ENCODE measurements around the gene FAM3C. TPM values are rescaled to one million over a fixed set of nuclear protein-coding genes. Genes with fewer than 3 reads are reported as not detected.

The FAM3C gene
- total and polyA plus RNA-seq, 2 experiments from 2014 or later, result 33.9 to 60.3 TPM

DNA sequence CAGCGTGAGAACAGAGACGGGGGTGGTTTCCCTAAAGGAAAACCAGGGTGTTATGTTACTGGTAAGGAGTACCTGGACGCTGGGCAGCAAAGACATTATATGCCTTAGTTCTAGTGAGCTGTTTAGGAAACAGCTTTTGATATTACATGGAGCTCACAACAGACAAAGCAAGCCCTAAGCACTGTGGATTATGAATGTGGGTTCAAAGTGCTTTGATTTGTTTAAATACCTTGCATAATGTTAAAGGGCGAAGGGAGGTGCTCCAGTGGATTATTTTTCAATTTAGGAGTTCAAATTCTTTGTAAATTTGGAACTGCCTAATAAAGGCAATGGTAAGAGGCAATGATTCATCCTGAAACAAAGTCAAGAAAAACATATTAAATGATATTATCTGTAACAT lies 53.5 kb downstream of the FAM3C start (continued):
- no peak for TF ChIP-seq ZNF462 (CRISPR knock-in tag; IDR thresholded peaks at IDR 0.05)
- no peak for TF ChIP-seq JUNB (IDR thresholded peaks at IDR 0.05; ENCODE audit: unreplicated experiment)
- TF ChIP-seq EZH2 (IDR thresholded peaks at IDR 0.05; ENCODE audit: low read depth, unreplicated experiment), result no peak
- TF ChIP-seq NANOG (IDR thresholded peaks at IDR 0.05; ENCODE audit: borderline replicate concordance), result no peak
- TF ChIP-seq EZH2phosphoT487 (IDR thresholded peaks at IDR 0.05; ENCODE audit: unreplicated experiment), result no peak

DNA sequence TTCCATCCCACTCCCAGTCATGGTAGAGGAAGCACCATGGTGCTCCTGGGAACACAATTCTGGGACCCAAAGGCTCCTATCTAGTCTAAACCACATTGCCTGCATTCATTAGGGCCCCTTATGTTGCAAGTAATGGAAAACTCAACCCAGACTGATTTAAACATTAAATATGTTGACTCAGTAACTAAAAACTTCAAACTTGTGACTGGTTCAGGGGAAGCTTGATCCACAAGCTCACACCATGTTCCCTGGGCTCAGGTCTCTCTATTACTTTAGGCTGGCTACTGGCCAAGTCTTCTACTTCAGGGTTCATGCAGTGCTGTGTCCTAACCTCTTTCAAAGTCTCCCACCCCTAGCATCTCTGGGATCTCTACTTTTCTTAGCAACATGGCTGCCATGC lies 54.2 kb downstream of the FAM3C start:
- Histone ChIP-seq H3K4me1 (ENCODE audit: insufficient read depth) (no peaks in the 10 kb centered on the region), H3K4me2 (no peak overlapping the region), H3K27ac (ENCODE audit: low read depth) (no peak overlapping the region), H3K9me2 (ENCODE audit: insufficient read depth) (no peaks in the 10 kb centered on the region), H3K4me3 (no peak overlapping the region), H3K79me2 (replicated peaks; ENCODE audit: insufficient read depth) (no peaks in the 10 kb centered on the region), H3F3A (replicated peaks; ENCODE audit: low read depth) (no peaks in the 10 kb centered on the region), H3K36me3 (ENCODE audit: insufficient read depth) (no peaks in the 10 kb centered on the region; the same call in 1 of the 2 replicates), H2AFZ (no peak overlapping the region), H4K20me1 (replicated peaks; ENCODE audit: insufficient read depth) (no peaks in the 10 kb centered on the region), H3K27me3 (ENCODE audit: insufficient read depth) (no peaks in the 10 kb centered on the region)
- ATAC-seq, result no peak
- no peaks in the 10 kb centered on the region for H3K4me1 Mint-ChIP-seq
- no peak overlapping the region for H3K4me3 Mint-ChIP-seq
- no peaks in the 10 kb centered on the region for H3K27me3 Mint-ChIP-seq (ENCODE audit: insufficient read depth, low read depth, poor library complexity)
- H3K9me3 Mint-ChIP-seq, result no peaks in the 10 kb centered on the region
- peaks cover 1% of the 10 kb centered on the region; the same call in 2 of the 3 replicates for H3K36me3 Mint-ChIP-seq (ENCODE audit: low read depth)
- no peak overlapping the region for H3K27ac Mint-ChIP-seq
- no peak for DNase-seq (ENCODE audit: low spot score)
- TF ChIP-seq REST (IDR thresholded peaks at IDR 0.05; ENCODE audit: unreplicated experiment), result no peak
- TF ChIP-seq STAT1 (IDR thresholded peaks at IDR 0.05; ENCODE audit: unreplicated experiment), result no peak
- TF ChIP-seq, protein P1, sequence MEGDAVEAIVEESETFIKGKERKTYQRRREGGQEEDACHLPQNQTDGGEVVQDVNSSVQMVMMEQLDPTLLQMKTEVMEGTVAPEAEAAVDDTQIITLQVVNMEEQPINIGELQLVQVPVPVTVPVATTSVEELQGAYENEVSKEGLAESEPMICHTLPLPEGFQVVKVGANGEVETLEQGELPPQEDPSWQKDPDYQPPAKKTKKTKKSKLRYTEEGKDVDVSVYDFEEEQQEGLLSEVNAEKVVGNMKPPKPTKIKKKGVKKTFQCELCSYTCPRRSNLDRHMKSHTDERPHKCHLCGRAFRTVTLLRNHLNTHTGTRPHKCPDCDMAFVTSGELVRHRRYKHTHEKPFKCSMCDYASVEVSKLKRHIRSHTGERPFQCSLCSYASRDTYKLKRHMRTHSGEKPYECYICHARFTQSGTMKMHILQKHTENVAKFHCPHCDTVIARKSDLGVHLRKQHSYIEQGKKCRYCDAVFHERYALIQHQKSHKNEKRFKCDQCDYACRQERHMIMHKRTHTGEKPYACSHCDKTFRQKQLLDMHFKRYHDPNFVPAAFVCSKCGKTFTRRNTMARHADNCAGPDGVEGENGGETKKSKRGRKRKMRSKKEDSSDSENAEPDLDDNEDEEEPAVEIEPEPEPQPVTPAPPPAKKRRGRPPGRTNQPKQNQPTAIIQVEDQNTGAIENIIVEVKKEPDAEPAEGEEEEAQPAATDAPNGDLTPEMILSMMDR (conservative IDR thresholded peaks at IDR 0.05; ENCODE audit: low read depth in 2 of 2), result no peak
- TF ChIP-seq POLR2AphosphoS5 (IDR thresholded peaks at IDR 0.05; ENCODE audit: low read depth), result no peak
- TF ChIP-seq EZH2 (IDR thresholded peaks at IDR 0.05; ENCODE audit: low read depth, unreplicated experiment), result no peak
- TF ChIP-seq NANOG (IDR thresholded peaks at IDR 0.05; ENCODE audit: borderline replicate concordance), result no peak

All from GM23338 (cell line).